ENCODE results near the gene DUSP15. TPM values are rescaled to one million over a fixed set of nuclear protein-coding genes. Genes with fewer than 3 reads are reported as not detected.

Gene DUSP15
- total and polyA plus RNA-seq, 2 of the 8 experiments (the other 6 are each of a cell fraction or from before 2014, with no cell fraction given) = 0.91 to 3.2 TPM

GRCh38 chr20:31863296-31864085, 6.8 kb downstream of the DUSP15 start:
- H2BK12ac ChIP-seq (ENCODE audit: low read depth, low read length) = no peak overlapping the region; the same call in 1 of the 2 replicates
- H3K27me3 ChIP-seq (replicated peaks in 1 of 4; ENCODE audit: control insufficient read depth in 3 of 4, extremely low read depth in 1 of 4, insufficient read depth in 3 of 4, low read length in 3 of 4) = peaks cover under 1 to 19% (median 13%) of the 10 kb centered on the region in 4 experiments
- H3K4me3 ChIP-seq (ENCODE audit: extremely low read depth in 1 of 4, insufficient read depth in 2 of 4, low read depth in 3 of 4, low read length in 4 of 4) = no peak overlapping the region
- no peak overlapping the region for H2BK5ac ChIP-seq (ENCODE audit: low read depth, low read length)
- ChIA-PET POLR2A (ENCODE audit: partially characterized antibody) (interaction anchor here (1.0 kb wide), 1 partner anchor 9 kb away, joined by 3 read pairs; no protein-coding TSS in a partner anchor), CTCF (ENCODE audit: partially characterized antibody) (interaction anchor here (0.6 to 4.4 kb wide), 11 partner anchors 8 to 336 kb away, joined by 3 to 26 read pairs (median 3); partner anchors contain the start of gene PDRG1)
- H3K4me2 ChIP-seq (ENCODE audit: insufficient read depth in 1 of 2, low read depth in 2 of 2, low read length in 2 of 2) = no peak overlapping the region
- WGBS, 2 experiments (ENCODE audit: extremely low coverage in 1 of 2, insufficient coverage in 1 of 2, insufficient read length in 1 of 2, insufficient replicate concordance in 2 of 2, low coverage in 1 of 2, low lambda C conversion rate in 2 of 2, missing lambda C conversion rate in 1 of 2) = 87% methylated on average over 9 of the region's 9 CpGs; no CpG with 5 or more reads in 1 of the 2 experiments
- no peak overlapping the region for H3K18ac ChIP-seq (ENCODE audit: extremely low read depth, low read length)
- H3K27ac ChIP-seq (ENCODE audit: low read depth, low read length) = no peak overlapping the region
- H2AK5ac ChIP-seq (ENCODE audit: low read depth, low read length) = no peak overlapping the region
- no peak overlapping the region for H3K56ac ChIP-seq (replicated peaks; ENCODE audit: insufficient read length, low read depth, low read length)
- 0 out of 2 replicates have a peak overlapping the region, but pooled peaks have one; percentile 53 for H2BK15ac ChIP-seq (ENCODE audit: low read length)
- H2BK120ac ChIP-seq (replicated peaks; ENCODE audit: low read depth, low read length) = no peak overlapping the region
- no peak overlapping the region for H4K8ac ChIP-seq (ENCODE audit: extremely low read depth, insufficient read depth, low read length)
- H3K9ac ChIP-seq (replicated peaks in 1 of 4; ENCODE audit: extremely low read depth in 1 of 4, low read depth in 3 of 4, low read length in 3 of 4) = no peak overlapping the region
- H3K9me3 ChIP-seq (ENCODE audit: insufficient read depth in 2 of 2, low read depth in 1 of 2, low read length in 1 of 2) = no peaks in the 10 kb centered on the region
- no peaks in the 10 kb centered on the region for H3K79me2 ChIP-seq (ENCODE audit: control insufficient read depth in 1 of 2, insufficient read depth in 2 of 2, low read length in 2 of 2)
- no peak overlapping the region for H4K5ac ChIP-seq (ENCODE audit: insufficient read length, low read depth, low read length)
- H2AFZ ChIP-seq (ENCODE audit: low read length) = no peak overlapping the region
- H4K20me1 ChIP-seq (replicated peaks in 1 of 2; ENCODE audit: control insufficient read depth in 1 of 2, insufficient read depth in 2 of 2, low read length in 2 of 2) = no peaks in the 10 kb centered on the region
- H3K23me2 ChIP-seq (ENCODE audit: low read depth, low read length) = peaks cover 15% of the 10 kb centered on the region
- H3K14ac ChIP-seq (ENCODE audit: insufficient read length) = no peak overlapping the region
- no peak overlapping the region for H3K23ac ChIP-seq (ENCODE audit: insufficient read length)
- peaks cover 3 to 24% (median 13%) of the 10 kb centered on the region in 4 experiments for H3K4me1 ChIP-seq (replicated peaks in 1 of 4; ENCODE audit: control insufficient read depth in 3 of 4, insufficient read depth in 4 of 4, low read length in 3 of 4)
- H3K4ac ChIP-seq (replicated peaks; ENCODE audit: insufficient read length, low read depth, low read length) = no peak overlapping the region
- H2BK20ac ChIP-seq (ENCODE audit: low read length) = no peak overlapping the region
- DNase-seq (ENCODE audit: low read depth in 1 of 2, low spot score in 2 of 2) (no peak), FAIRE-seq (no peak)
- H3K36me3 ChIP-seq (ENCODE audit: control insufficient read depth in 2 of 4, insufficient read depth in 4 of 4, low read length in 3 of 4) = no peaks in the 10 kb centered on the region
- TF ChIP-seq ATF2 (IDR thresholded peaks at IDR 0.05; ENCODE audit: low read length) = no peak
- TF ChIP-seq TEAD4 (IDR thresholded peaks at IDR 0.05; ENCODE audit: low read depth, low read length) = no peak
- no peaks in the 10 kb centered on the region for H3K79me1 ChIP-seq (ENCODE audit: low read depth, low read length)
- no peak overlapping the region for H4K91ac ChIP-seq (replicated peaks; ENCODE audit: insufficient read length, low read length)

All from H1 (cell line).